Fibroblast of skin of right biceps (primary cell): ENCODE data around the gene CLN3.
A peak's percentile ranks its signal among the peaks of the same experiment; 100 is the strongest.
"Not testable (repeated sequence)": the region's sequence is repeated elsewhere in the genome, so short reads cannot be mapped to it uniquely, and the experiment has no call there.

Experiments used
- DNase-seq: peaks from one replicate; pipeline ENCODE4 v3.0.0-alpha.2; 2013

Gene CLN3

DNA sequence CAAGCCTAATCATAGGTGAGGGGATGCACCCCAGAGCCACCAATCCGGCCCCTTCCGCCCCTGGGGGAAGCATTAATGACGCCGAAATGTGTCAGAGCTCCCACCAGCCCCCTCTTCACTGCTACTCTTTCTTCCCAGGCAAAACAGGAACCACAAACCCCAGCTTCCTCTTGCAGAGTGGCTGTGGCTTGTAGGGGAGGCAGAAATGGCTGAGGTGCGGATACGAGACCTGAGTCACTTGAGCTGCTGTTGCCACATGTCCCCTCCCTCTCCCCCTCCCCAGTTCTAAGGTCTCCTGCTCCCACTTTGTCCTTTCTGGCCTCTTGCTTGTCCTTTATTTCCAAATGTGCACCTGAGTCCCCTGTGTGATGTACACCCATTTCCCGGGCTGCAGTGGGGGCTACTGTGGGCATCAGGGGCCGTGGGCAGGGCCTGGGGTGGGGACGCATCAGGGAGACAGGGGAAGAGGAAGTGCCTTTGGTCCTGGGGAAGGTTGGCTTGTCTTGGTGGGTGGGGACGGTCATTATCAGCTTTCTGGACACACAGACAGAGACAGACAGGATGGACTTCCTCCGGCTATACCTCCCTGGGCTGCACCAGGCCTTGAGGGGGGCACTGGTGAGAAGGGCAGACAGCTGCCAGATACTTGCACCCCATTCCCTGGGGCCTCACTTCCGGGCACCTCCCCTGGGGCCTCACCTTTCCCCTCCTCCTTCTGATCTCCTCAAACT lies 2.4 kb upstream of the CLN3 start, which contains the start of gene APOBR:
Gene APOBR, plus strand, starts transcription at position 523 of the 731 bp plus-strand sequence. Its CDS starts 39 bp downstream, at position 562.
- no peak for DNase-seq

DNA sequence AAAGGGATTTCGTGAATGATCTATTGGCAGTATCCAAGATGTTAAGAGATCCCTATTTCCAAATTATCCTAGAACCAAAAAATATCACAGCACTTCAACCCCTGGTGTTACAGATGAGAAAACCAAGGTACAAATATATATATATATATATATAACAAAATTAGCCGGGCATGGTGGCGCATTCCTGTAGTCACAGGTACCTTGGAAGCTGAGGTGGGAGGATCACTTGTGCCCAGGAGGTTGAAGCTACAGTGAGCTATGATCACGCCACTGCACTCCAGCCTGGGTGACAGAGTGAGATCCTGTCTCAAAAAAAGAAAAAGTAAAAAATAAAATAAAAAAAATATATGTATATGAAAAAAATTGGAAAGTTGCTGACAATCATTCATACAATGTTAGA lies 637 bp upstream of the CLN3 start:
- no peak for DNase-seq

DNA sequence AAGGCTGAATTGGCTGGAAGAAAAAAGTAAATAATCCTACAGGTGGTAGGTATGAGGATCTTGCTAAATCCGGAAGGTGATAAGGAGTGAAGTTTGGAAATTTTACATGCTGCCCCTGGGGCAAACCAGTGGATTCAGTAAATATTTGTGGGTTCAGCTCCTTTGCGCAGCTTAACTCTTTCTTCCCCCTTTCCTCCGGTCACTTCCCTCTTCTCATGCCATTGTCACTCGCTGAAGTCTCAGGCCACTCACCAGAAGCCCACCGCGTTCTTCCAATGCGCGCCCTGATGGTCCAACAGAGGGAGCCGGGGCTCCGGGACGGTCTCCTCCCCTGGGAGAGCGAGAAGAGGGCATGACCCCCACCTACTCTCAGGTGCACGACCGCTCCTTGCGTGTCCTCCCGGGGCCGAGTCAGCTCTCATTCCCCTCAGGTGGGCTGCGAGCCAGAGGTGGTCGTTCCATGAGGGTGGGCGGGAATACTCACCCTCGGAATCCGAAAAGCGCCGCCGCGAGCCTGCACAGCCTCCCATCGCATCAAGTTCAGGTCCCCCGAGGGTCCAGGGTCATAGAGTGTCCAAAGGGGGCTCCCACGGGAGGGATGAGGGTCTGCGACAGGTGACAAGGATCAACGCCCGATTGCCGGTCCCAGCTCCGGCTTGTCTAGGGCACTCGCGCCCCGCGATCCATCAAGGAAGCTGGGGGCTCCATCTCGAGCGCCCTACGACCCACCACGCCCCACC lies 474 bp downstream of the CLN3 start:
- DNase-seq: peak; percentile 8

DNA sequence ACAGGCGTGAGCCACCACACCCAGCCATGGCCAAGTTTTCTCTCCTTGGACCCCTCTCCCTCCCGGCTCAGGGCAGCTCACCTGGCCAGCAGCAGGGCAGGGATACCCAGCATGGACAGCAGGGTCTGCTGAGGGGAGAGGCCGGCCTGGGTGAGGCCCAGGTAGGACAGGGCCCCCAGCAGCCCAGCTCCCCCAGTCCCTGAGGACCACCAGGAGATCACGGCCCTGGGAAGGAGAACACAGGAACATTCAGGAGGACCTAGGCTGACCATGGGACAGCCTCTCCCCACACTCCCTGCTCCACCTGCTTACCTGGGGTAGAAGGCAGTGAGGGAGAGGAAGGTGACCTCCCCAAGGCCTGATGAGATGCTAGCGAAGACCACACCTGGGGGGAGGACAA lies 5.6 kb downstream of the CLN3 start:
- DNase-seq: no peak

DNA sequence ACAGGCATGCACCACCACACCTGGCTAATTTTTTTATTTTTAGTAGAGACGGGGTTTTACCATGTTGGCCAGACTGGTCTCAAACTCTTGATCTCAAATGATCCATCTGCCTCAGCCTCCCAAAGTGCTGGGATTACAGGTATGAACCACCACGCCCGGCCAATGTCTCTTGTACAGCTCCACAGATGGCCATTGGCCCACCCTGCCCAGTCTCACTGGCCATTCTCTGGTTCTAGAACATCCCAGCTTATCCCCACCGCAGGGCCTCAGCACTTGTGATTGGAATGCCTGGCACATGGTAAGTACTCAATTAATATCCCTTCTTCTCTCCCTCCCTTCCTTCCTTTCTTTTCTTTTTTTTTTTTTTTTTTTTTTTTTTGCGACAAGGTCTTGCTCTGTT lies 8.5 kb downstream of the CLN3 start:
- not testable (repeated sequence) for DNase-seq

DNA sequence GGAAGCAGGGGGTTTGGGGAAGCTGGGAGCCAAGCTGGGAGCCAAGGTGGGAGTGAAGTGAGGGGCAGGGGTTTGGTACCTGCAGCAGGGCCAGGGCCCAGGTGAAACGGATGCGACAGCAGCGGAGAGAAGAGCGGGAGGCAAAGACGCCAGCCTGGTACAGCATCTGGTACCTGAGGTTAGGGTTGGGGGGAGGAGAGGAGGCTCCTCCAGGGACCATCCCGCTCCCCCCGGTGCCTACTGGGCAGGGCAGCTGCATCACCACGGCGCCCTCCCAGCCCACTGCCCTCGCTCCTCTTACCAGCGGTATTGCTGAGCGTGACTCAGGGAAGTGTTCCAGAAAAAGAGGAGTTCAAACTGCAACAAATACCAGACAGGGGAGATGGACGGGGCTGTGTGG lies 9.8 kb downstream of the CLN3 start:
- no peak for DNase-seq

DNA sequence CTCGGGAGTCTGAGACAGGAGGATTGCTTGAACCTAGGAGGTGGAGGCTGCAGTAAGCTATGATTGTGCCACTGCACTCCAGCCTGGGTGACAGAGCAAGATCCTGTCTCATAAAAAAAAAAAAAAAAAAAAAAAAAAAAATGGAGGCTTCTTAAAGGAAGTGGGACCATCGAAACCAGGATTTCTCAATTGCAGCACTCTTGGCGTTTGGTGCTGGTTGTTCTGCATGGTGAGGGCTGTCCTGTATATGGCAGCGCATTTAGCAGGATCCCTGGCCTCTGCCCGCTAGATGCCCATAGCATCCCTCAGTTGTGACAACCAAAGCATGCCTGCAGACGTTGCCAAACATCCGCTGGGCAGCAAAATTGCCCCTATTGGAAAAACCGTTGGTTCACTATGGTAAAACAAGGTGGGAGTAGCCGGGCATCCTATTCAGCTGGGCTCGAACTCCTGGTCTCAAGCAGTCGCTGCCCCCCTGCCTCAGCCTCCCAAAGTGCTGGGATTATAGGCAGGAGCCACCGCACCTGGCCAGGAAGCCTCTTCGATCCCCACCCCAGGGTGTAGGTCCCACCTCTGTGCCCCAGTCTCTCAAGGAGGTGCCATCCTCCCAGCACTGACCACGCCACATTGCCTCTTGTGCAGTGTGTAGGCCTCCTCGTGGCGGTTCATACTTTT lies 13.2 kb downstream of the CLN3 start:
- DNase-seq: no peak

DNA sequence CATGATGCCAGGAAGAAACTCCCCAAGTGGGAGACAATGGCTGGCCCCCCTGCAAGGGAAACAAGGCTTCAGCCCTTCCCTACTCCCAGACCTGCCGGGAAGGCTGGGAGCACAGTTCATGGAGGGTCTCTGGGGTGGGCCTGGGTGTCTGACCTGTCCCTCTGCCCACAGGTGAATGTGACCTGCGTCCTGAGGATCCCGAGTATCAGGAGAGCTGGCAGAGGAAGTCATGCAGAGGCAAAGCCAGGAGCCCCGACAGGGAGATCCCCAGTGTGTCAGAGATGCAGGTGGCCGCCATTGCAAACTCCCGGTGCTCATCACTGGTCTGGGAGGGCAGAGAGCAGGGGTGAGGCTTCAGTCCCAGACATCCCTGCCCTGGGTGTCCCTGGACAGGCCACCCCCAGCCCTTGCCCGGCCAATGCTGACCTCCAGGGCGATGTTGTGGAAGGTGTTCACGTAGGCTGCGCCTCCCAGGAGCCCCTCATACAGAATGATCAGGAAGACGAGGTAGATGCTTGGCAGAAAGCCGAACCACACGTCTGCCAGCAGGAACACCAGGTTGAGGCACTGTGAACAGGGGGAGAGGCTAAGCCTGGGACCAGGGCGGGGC lies 14.5 kb downstream of the CLN3 start:
- DNase-seq: no peak

DNA sequence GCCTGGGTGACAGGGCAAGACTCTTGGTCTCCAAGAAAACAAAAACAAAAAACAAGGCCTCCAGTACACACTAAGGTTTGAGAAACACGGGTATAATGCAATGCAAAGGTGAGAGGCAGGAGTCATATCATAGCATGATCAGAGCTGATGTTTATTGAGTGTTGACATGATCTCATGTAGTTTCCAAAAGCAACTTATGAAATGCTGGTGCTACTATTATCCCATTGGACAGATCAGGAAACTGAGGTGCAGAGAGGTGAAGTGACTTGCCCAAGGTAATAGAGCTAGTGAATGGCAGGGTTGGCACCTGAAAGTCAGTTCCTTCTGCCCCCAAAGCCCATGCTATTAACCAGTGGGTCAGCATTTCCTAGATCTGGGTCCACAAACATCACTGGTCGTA lies 16.7 kb downstream of the CLN3 start:
- no peak for DNase-seq

DNA sequence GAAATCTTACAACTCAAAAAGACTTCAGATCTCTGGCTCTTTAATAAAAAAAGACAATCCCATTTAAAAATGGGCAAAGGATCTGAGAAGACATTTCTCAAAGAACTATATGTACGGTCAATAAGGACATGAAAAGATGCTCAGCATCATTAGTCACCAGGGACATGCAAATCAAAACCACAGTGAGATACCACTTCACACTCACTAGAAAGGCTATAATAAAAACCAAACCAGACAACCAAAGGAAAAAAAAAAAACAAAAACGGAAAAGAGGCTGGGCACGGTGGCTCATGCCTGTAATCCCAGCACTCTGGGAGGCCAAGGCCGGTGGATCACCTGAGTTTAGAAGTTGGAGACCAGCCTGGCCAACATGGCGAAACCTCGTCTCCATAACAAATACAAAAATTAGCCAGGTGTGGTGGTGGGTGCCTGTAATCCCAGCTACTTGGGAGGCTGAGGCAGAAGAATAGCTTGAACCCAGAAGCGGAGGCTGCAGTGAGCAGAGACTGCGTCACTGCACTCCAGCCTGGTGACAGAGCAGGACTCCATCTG lies 18.1 kb downstream of the CLN3 start:
- DNase-seq: no peak

DNA sequence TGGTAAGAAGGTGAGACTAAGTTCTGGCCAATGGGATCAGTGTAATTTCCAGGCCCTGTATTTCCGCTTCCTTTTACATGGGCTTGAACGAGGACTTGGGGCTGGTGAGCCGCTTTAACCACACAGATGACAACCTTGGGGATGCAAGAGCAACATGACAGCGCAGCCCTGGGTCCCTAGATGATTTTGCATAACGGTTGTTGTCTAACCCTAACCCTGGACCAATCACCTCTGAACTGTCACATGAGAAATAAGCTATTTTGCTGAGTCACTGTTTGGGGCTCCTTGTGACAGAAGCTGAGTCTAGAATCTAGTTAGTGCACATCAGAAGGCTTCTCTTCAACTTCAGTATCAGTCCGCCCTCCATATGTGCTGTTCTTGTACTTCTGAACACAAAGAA lies 44.8 kb downstream of the CLN3 start:
- DNase-seq: not testable (repeated sequence)

DNA sequence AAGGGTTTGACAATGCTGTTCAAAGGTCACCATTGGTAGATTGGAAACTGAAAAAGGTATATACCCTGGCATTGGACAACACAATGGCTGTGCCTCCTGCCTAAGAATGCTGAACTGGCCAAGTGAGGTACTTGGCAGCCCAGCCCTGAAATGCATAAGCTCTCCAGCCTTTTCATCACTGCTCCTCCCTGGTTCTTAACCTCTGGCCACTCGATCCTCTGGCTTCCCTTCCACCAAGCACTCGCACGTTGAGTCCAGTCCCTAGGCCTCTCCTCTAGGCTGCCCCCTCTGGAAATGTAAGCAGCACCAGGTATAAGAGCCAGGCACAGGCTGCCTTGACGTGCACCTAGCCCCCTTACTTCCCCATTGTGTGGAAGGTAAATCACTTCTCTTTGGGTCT lies 45.5 kb downstream of the CLN3 start:
- DNase-seq: not testable (repeated sequence)

DNA sequence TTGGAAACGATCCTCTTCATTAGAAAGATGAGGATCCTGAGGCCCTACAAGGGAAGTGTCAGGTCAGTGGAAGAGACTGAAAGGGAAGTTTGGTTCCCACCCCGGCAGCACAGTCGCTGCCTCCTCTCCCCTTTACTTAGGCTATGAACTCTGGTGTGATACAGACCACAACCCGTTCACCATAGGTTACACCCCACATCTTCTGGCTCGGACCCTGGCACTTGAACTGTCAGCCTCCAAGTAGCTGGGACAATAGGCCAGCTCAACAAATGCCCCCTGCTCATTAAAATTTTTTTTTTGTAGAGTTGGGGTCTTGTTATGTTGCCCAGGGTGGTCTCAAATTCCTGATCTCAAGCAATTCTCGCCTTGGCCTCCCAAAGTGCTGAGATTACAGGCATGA lies 47.9 kb downstream of the CLN3 start:
- DNase-seq: not testable (repeated sequence)

DNA sequence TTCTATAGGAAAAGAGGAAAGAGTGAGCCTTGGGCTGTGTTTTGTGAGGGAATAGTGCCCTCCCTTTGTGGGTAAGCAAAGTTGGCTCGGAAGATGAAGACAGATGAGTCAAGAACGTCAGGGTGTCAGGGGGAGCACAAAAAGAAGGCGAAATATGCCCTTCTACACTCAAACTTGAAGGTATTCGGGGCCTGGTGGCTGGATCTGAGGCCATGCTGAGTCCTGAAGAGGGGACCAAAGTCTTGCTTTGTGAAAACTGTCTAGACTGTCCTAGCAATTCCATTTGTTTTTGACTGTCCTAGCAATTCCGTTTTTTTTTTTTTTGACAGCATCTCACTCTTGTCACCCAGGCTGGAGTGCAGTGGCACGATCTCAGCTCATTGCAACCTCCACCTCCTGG lies 53.0 kb downstream of the CLN3 start:
- not testable (repeated sequence) for DNase-seq

DNA sequence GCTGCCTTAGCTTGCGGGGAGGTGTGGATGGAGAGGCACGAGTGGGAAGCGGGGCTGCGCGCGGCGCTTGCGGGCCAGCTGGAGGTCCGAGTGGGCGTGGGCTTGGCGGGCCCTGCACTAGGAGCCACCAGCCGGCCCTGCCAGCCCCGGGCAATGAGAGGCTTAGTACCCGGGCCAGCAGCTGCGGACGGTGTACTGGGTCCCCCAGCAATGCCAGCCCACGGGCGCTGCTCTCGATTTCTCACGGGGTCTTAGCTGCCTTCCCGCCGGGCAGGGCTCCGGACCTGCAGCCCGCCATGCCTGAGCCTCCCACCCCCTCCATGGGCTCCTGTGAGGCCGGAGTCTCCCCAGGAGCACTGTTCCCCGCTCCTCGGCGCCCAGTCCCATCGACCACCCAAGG lies 56.5 kb downstream of the CLN3 start:
- not testable (repeated sequence) for DNase-seq
